Cardiac atrium fibroblast (primary cell): ENCODE measurements around the gene PAFAH1B2. TPM values are rescaled to one million over a fixed set of nuclear protein-coding genes. Genes with fewer than 3 reads are reported as not detected.

Source experiments
- total RNA-seq: library from RNA; depleted of rRNA; stranded (reverse); fragments of >200 nt; gene quantifications from 2 replicates; pipeline ENCODE4 v1.2.3, GENCODE V29; 2015

PAFAH1B2 gene
- 73.1 and 83.8 TPM in 2 replicates for total RNA-seq

GRCh38 chr11:117143871-117144476, at the start of gene PAFAH1B2:
TSS of gene PAFAH1B2 (plus strand) at chr11:117144287. CDS start at chr11:117152448, 8,161 bp downstream.

GRCh38 chr11:117098269-117099232, 45.5 kb upstream of the PAFAH1B2 start, which contains the start of gene SIK3:
TSS of gene SIK3 (minus strand) at chr11:117098428. CDS start at chr11:117098415, 13 bp downstream.

GRCh38 chr11:117178210-117179034, 34.3 kb downstream of the PAFAH1B2 start, which contains the start of gene SIDT2:
TSS of gene SIDT2 (plus strand) at chr11:117178743. CDS start at chr11:117179264, 521 bp downstream.

GRCh38 chr11:117199053-117199915, 55.2 kb downstream of the PAFAH1B2 start, which contains the start of gene TAGLN:
TSS of gene TAGLN (plus strand) at chr11:117199370. CDS start at chr11:117203014, 3,644 bp downstream.

Other genes starting within 250 kb of the PAFAH1B2 start
- 16.7 and 19.1 TPM in 2 replicates for gene SIK3, start 45.9 kb upstream of the PAFAH1B2 start, total RNA-seq
- 38.2 and 53.3 TPM in 2 replicates for gene SIDT2, start 34.5 kb downstream of the PAFAH1B2 start, total RNA-seq
- 1,967 and 3,420 TPM in 2 replicates for gene TAGLN, start 55.1 kb downstream of the PAFAH1B2 start, total RNA-seq
- gene PCSK7, start 87.8 kb downstream of the PAFAH1B2 start, total RNA-seq = 47.5 and 56.1 TPM in 2 replicates
- gene RNF214, start 88.4 kb downstream of the PAFAH1B2 start, total RNA-seq = 7.2 and 11.7 TPM in 2 replicates
- gene BACE1-AS, start 147.1 kb downstream of the PAFAH1B2 start, total RNA-seq = 2.8 and 4.2 TPM in 2 replicates
- gene BACE1, start 172.0 kb downstream of the PAFAH1B2 start, total RNA-seq = 32.9 and 33.9 TPM in 2 replicates
- 22.7 and 29.1 TPM in 2 replicates for gene CEP164, start 183.6 kb downstream of the PAFAH1B2 start, total RNA-seq